GM03348 (cell line): ENCODE data around the gene SPDEF.
A peak's percentile ranks its signal among the peaks of the same experiment; 100 is the strongest.

ENCODE experiments used
- DNase-seq: peaks from one replicate; pipeline ENCODE4 v3.0.0; 2012; ENCODE audit warnings: low spot score

SPDEF gene

GRCh38 chr6:34556031-34556471 lies at the start of gene SPDEF:
TSS of gene SPDEF (minus strand) at chr6:34556329. CDS start at chr6:34544455, 11,874 bp downstream.
- no peak for DNase-seq

- no peak for DNase-seq
Observed at GRCh38 chr6:34603707-34604106, 47.6 kb upstream of the SPDEF start.

DNA sequence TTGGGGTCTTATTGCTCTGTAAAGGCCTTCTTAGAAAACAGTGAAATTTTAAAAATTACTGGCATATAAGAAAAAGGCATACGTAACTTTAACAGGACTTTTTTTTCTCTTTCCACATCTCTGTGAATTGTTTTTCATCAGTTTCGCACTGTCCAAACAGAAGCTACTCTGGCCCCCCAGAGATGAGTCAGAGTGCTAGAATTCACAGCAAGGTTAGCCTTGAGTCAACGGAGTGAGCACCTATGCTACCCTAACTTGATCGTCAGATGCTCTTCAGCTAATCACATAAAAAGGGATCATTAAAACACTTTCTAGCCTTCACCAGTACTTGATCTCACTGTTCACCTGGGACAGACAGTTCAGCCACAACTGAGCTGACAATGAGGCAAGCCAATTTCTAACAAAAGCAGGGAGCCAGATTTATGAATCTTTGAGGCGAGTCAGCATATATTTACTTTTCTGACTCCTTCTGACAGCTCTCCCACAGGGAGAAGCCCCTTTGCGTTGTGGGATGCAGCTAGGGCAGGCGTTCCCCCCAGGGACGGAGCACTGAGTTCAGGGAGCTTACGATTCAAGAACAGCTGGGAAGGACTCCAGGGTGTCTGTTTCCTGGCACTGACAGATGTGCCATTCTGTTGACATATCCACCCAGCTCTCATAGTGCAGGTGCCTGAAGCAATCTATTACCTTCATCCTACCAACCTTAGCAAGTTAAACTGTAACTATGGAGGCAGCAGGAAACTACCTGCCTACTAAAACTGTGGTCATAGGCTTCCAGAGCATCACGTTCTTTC lies 46.4 kb upstream of the SPDEF start:
- no peak for DNase-seq

DNA sequence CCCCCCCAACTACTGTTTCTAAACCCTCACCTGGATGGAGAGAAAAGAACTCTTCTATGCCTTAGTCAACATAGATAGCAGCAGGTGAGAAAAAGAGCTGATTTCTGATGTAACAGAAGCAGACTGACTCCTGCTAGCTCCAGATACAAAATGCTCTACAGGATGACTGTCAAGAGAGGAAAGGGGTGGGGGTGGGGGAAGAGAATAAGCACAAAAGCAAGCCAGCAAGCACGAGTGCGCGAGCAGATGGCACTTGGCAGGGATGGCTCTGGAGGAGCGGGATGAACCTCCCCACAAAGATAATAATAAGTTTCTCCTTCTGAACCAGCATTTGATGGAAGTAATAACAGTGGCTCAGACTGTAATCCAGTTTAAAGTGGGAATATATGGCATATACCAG lies 45.6 kb upstream of the SPDEF start:
- no peak for DNase-seq

DNA sequence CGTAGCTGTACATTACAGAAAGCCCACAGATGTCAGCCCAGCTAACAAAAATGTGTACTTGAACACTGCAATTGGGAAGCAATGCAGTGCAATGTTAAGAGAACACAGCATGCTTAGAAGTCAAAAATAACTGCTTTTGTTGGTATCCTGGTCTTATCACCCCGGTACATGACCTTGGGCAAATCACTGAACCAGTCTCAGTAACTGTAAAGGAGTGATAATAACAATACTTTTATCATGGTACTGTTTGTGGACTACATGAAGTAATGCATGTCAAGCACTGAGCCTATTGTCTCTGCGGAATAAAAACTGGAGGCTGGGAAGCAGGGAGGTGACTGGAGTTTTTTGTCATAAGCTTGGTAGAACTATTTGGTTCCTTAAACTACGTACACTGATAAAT lies 44.7 kb upstream of the SPDEF start:
- no peak for DNase-seq

DNA sequence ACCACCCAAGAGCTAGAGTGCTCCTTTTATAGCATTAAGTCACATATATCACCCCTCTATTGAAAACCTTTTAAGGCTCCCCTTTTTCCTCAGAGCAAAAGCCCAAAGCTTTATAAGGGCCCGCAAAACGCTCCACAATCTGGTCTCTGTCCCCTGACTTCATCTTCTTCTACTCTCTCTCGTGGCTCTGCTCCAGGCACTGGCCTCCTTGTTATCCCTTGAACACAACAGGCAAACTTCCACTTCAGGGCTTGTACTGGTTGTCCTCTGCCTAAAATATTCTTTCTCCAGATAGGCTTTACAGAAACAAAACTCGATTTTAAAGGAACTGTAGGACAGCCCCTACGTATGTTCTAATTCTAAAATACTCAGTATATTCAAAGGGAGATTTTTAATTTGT lies 44.0 kb upstream of the SPDEF start:
- no peak for DNase-seq

- DNase-seq = no peak
Observed at GRCh38 chr6:34598712-34599111, 42.6 kb upstream of the SPDEF start.

- DNase-seq = no peak
Observed at GRCh38 chr6:34597605-34598353, 41.6 kb upstream of the SPDEF start.

GRCh38 chr6:34596798-34597197 lies 40.7 kb upstream of the SPDEF start:
- DNase-seq = no peak

DNA sequence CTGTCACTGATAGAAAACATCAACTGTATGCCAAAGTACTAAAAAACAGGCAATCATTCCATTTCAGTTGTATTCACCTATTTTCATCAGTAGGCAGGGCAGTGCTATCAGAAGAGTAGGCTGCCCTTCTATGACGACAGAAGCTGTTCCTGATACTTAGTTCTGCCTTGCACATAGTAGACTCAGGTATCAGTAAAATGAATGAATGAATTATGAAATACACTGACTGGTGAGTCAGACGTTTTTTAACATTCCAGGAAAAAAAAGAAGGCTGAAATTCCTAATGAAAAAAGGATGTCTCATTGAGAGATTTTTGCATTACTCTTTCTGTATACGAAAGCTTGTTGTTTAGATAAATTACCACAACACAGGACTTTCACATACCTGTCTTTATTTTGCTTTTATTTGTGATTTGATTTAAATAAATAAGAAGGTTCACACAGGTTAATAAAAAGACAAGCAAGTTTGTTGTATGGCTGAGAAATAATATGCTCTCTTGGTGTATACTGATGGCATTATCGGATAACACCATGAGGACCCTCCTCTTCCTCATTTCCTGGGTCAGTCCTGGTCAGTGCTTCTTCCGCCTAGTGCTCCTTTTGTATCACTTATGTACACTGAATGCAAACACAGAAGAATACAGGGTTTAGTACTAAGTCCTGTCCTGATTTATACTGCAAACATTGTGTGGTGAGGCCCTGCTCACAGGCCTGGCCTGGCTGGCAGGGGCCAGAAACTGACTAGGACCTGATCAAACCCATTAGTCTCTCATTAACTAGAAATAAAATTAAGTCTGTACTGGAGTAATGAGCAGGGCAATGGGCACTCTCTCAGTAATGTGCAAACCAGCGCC lies 39.4 kb upstream of the SPDEF start:
- peak; percentile 56 for DNase-seq

DNA sequence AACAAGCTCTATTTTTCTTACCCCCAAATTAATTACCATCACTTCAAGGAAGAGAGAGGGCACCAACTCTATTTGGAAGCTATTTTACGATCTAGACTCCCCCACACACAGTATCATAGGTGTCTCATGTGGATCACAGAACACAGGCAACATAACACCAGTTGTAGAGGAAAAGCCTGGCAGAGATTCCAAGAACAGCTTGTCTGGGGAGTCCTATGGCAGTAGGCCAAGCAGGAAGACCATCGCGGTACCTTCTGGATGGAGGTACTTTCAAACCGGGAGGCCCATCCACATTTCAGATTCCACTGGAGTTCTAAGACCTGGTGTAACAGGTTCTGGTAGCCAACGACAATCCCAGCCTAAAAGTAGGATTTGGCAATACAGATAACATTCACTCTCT lies 37.6 kb upstream of the SPDEF start:
- DNase-seq = no peak

GRCh38 chr6:34592208-34592952 lies 36.3 kb upstream of the SPDEF start:
- DNase-seq = no peak

DNA sequence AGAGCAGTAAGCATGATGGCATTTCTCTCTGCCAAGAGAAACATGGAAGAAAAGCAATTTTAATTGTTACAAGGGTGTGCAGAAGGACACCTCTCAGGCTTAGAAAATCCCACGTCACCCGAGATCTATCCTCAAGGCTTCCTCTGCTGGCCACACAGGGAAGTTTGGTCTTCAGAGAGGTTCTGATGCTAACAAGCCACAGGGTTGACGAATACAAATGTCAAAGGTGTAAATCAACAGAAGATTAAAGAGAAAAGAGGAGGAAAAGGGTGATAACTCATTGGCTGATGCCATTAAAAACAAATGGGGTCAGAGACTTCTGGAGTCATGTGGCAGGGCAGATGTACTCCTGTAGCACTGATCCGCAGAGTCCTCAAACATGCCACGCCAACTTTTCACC lies 33.6 kb upstream of the SPDEF start:
- DNase-seq = no peak

- DNase-seq = no peak
Observed at GRCh38 chr6:34589140-34589539, 33.0 kb upstream of the SPDEF start.

DNA sequence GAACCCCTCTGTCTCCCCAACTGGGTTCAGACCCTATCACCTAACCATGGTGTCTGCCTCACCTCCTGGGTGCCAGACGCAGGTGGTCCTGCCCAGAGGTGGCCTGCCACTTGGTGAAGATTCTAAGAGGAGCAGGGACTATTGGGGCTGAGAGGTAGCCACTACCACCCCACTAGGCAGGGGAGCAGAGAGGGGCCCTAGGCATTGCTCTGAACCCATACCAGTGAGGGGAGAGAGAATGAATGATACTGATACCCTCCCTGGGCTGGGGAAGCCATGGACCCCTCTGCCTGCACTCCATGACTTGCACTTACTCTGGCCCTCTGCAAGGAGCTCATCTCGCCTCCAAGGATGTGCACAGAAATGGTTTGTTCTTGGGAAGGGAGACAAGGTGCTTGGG lies 31.7 kb upstream of the SPDEF start:
- DNase-seq = no peak

DNA sequence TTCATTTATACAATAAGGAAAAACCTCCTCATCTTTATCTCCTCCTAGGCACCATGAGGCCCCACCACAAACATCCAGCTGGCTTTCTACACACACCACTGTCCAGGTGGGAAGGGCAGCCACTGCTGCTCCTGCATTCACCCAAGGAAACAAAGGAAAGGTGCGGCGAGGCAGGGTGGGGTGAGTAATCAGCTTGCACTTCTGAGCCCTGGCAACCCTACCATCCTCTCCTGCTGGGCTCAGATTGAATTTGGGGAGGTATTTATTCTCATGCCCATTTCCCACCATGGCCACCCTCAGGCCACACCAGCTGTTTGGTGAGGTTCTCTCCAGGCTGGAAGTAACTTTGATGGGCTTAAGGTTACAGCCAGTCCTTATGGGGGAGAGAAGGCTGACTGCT lies 31.2 kb upstream of the SPDEF start:
- no peak for DNase-seq

DNA sequence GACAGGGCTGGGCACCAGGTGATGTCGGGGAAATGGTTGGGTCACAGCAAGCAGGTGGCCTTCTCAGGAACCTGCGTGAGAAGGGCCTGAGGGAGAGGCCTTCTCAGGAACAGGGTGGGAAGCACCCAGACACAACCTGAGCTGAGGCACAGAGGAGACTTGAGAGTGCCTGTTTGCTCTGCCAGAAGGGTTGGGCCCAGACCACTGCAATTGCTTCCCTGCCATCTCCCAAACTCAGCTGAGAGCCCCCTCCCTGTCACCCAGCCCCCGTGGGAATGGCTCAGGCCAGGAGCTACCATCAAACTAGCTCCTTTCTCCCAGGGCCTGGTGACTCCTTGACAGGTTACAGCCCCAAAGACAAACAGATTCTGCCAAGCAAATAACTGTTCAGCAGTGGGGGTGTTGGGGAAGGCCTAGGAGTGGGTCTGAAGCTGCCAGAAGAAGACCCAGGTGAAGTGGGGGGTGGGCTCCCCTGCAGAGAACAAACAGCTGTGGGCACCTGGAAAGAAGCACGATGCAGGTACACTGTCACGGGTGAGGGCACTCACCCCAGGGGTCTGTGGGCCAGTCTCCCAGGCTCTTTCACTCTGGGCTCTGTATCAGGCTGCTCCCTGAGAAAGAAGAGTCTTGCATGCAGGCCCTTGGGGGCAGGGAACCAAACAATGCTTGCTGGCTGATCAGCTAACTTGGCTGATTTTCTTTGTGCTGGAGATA lies 30.4 kb upstream of the SPDEF start:
- no peak for DNase-seq

GRCh38 chr6:34585512-34586061 lies 29.5 kb upstream of the SPDEF start:
- peak; percentile 77 for DNase-seq

GRCh38 chr6:34585108-34585507 lies 29.0 kb upstream of the SPDEF start:
- DNase-seq = no peak

DNA sequence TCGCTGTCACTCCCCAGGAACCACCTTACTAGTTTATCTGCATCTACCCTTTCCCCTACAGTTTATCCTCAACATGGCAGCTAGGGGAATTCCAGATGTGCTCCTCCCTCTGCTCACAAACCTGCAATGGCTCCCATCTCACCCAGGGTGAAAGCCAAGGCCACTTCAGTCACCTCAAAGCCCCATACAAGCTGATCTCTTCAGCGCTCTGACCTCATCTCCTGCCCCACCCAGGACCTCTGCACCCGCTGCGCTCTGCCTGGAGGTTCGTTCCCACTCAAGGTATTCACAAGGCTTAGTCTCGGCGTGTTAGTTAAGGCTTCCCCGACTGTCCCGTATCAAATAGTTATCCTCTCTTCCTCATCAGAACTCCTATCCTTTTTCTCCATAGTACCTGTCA lies 28.6 kb upstream of the SPDEF start:
- no peak for DNase-seq
